Heart left ventricle (tissue), 16 donors: Measurements from ENCODE around the gene FAM228B. TPM values are rescaled to one million over a fixed set of nuclear protein-coding genes. Genes with fewer than 3 reads are reported as not detected.

ENCODE experiments used
- ATAC-seq, 4 donors: fragments of 200-7000 bp; cut with Tn5 transposase; one replicate each; pipeline ENCODE4 v1.9.1; 2020 to 2022; ENCODE audit warnings: moderate library complexity in 4 of 4, mild to moderate bottlenecking in 3 of 4, moderate number of reproducible peaks in 1 of 4
- DNase-seq, 5 donors: peaks; one replicate each; pipeline ENCODE4 v3.0.0-alpha.2; 2020
- H3K27ac ChIP-seq, 12 donors: fragments of 200-600 bp; sonication (generic) in 4 of 12; one replicate each; pipeline versions ENCODE4 v1.5.0 to v1.8.0; 2016 to 2022; ENCODE audit warnings: mild to moderate bottlenecking in 2 of 12
- H3K27me3 ChIP-seq, 9 donors: fragments of 200-600 bp; sonication (generic) in 2 of 9; one replicate each; pipeline versions ENCODE4 v1.5.1 to v1.8.0; 2016 to 2022; ENCODE audit warnings: mild to moderate bottlenecking in 3 of 9
- H3K36me3 ChIP-seq, 9 donors: fragments of 200-600 bp; sonication (generic) in 2 of 9; one replicate each; pipeline versions ENCODE4 v1.5.0 to v1.8.0; 2018 to 2022; ENCODE audit warnings: mild to moderate bottlenecking in 2 of 9
- H3K4me1 ChIP-seq, 12 donors: fragments of 200-600 bp; sonication (generic) in 4 of 12; one replicate each; pipeline versions ENCODE4 v1.5.0 to v1.8.0; 2016 to 2022; ENCODE audit warnings: mild to moderate bottlenecking in 3 of 12
- H3K4me3 ChIP-seq, 12 donors: fragments of 200-600 bp; sonication (generic) in 4 of 12; one replicate each; pipeline versions ENCODE4 v1.5.0 to v1.8.0; 2017 to 2022; ENCODE audit warnings: mild to moderate bottlenecking in 9 of 12, moderate library complexity in 4 of 12
- H3K9me3 ChIP-seq, 12 donors: fragments of 200-600 bp; sonication (generic) in 4 of 12; one replicate each; pipeline versions ENCODE4 v1.5.0 to v1.8.0; 2016 to 2022; ENCODE audit warnings: mild to moderate bottlenecking in 1 of 12
- CTCF ChIP-seq, 12 donors: fragments of 200-600 bp; sonication (generic) in 4 of 12; IDR thresholded peaks; one replicate each; pipeline versions ENCODE4 v1.5.0 to v1.8.0; 2018 to 2022; ENCODE audit warnings: antibody characterized with exemption in 12 of 12, mild to moderate bottlenecking in 5 of 12
- POLR2A ChIP-seq, 2 donors: fragments of 450-650 bp; IDR thresholded peaks; one replicate each; pipeline ENCODE4 v1.6.1; 2017; ENCODE audit warnings: antibody characterized with exemption in 2 of 2, mild to moderate bottlenecking in 2 of 2, moderate library complexity in 2 of 2
- WGBS, 4 donors: extraction: QIAGEN DNeasy Blood & Tissue Kit in 2 of 4; methylation state at CpG; one replicate each; pipeline versions ENCODE4 v1.1.5 to v1.1.7; 2013 to 2018; 5-methylcytosine and 5-hydroxymethylcytosine counted together
- intact Hi-C, 10 donors: fragments of 100-400 bp; cut with DNase I; formaldehyde crosslinking; loops; one replicate each; pipeline versions ENCODE4 v1.11.1 to v1.14.2; 2022
- polyA plus RNA-seq, 2 donors: library from polyadenylated mRNA; stranded (reverse); fragments of 200-250 nt; gene quantifications; one replicate each; pipeline ENCODE4 v1.2.3, GENCODE V29; 2013
- total RNA-seq, 9 donors: library from RNA; depleted of rRNA in 2 of 9; stranded (reverse); fragments of >200 nt in 2 of 9; fragmentation: NEBNext Ultra II Directional in 3 of 9; extraction: Animal tissue kit (Norgen Biotek cat#: 25700) in 3 of 9; gene quantifications; one replicate each; pipeline versions ENCODE4 v1.1.0 to v1.2.4, GENCODE V29; 2016 to 2023
- donor health status: ischemic (EF 13 %, LVEDD 7.1; RV severe dilation, severe dysfunction).
- donor health status: healthy with polysubstance abuse.
- donor health status: DM: no; HTN: yes; CAD: no.
- donor health status: DM: no; HTN: no; CAD: no.
- donor health status: ischemic (EF 25% LVEDD 6.9; RV normal size, moderate dysfunction).
- donor health status: ischemic (EF 25% LVEDD 5.7; RV mildly dilated, moderate dysfunction).
- donor health status: healthy.
- donor health status: DM: yes; HTN: yes; CAD: no.
- donor health status: ischemic (EF 35%, LVEDD 5.7; RV mildly dilated, moderate dysfunction).
- donor health status: nonischemic (EF 11% LVEDD 7.7; RV severe dilation, severe dysfunction).
- donor health status: DM: yes; HTN: yes; CAD: no.
- donor health status: PGD.
- donor health status: ischemic (EF 29% LVEDD 5.4; RV normal size, mild dysfunction).
- donor health status: nonischemic (EF 23%, LVEDD 6.1; RV moderate dilation, normal function).

FAM228B gene
- total and polyA plus RNA-seq, 11 donors = 5.4 to 36.9 (median 21.2) TPM

DNA sequence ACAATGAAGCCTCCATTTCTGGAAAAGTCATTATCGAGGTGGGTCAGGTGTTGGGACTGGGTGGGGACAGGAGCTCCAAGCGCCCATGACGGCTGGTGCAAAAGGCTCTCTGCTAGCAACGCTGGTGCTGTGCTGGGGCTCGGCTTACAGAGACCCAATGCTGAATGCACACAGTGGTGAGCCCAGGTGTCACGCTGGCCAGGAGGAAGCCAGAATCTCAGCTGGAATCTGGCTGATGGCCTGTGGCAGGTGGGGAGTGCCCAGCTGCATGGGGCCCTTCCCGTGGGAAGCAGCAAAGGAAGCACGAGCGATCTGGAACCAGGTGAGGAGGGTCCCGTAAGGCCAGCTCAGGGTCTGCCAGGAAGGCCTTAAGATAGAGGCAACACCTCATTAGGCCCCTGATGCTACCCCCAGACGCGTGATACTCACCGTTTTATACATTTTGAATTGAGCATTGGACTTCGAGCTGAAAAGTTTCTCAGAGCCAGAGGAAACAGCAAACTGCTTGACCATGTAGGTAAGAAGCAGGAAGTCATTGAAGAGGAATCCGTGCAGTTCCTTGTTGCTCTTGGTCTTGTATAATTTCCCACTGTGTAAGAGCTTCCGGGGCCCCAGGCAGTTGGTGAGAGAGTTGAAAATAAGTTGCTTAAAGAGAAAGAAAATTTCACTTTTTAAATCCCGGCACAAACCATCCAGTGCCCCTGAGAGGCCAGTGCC is 86.3 kb downstream of the FAM228B start:
- 84 to 87% (median 85%) methylated on average over 17 of the region's 17 CpGs for WGBS, 4 donors
- no peaks in the 10 kb centered on the region for H3K4me1 ChIP-seq
- H3K36me3 ChIP-seq = peaks cover 0 to 99% (median 93%) of the 10 kb centered on the region in 9 donors
- no peaks in the 10 kb centered on the region for H3K27me3 ChIP-seq
- ATAC-seq = no peak
- H3K9me3 ChIP-seq = no peaks in the 10 kb centered on the region
- H3K27ac ChIP-seq = no peak overlapping the region
- H3K4me3 ChIP-seq = no peak overlapping the region
- TF ChIP-seq CTCF (IDR thresholded peaks at IDR 0.05) = no peak
- no peak for TF ChIP-seq POLR2A (IDR thresholded peaks at IDR 0.05)
- no peak for DNase-seq
- intact Hi-C loops = no loop called here

DNA sequence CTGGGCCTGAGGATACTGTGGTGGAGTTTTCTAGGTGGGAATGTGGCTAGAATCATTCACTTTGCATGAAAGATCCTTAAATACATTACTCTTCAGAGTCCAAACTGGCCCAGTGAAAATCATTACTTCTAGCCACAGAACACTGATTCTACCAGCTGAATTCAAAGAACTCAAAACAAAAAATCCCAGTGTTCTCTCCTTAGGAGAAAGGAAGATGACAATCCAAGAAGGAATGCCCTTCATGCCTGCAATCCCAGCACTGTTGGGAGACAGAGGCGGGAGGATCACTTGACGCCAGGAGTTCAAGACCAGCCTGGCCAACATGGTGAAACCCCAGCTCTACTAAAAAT is 86.8 kb downstream of the FAM228B start:
- intact Hi-C loops = no loop called here
- DNase-seq = no peak
- TF ChIP-seq POLR2A (IDR thresholded peaks at IDR 0.05) = no peak
- no peak for TF ChIP-seq CTCF (IDR thresholded peaks at IDR 0.05)
- Histone ChIP-seq H3K9me3 (no peaks in the 10 kb centered on the region), H3K4me3 (no peak overlapping the region), H3K36me3 (peaks cover 0 to 99% (median 93%) of the 10 kb centered on the region in 9 donors), H3K27ac (no peak overlapping the region), H3K4me1 (no peaks in the 10 kb centered on the region), H3K27me3 (no peaks in the 10 kb centered on the region)
- WGBS, 4 donors = 94 to 99% (median 96%) methylated on average over 2 of the region's 2 CpGs
- ATAC-seq = no peak

DNA sequence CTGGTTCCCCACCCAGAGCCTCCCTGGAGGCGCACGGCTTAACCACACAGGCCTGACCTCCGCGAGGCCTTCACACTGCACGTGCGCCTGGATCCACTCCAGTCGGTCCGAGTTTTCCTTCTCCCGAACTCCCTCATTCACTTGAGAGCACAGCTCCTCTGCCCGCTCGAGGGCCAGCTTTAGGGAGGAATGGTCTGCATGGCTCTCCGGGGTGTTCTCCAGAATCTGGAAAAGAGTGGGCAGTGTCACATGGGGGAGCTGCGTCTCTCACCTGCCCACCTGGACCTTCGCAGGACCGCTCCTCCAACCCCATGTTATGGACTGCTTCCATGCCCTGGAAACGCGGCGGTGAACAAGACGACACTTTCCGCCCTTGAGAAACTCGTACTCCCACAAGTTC is 87.5 kb downstream of the FAM228B start:
- Histone ChIP-seq H3K9me3 (no peaks in the 10 kb centered on the region), H3K27ac (no peak overlapping the region), H3K27me3 (no peaks in the 10 kb centered on the region), H3K4me1 (no peaks in the 10 kb centered on the region), H3K4me3 (no peak overlapping the region), H3K36me3 (peaks cover 0 to 99% (median 93%) of the 10 kb centered on the region in 9 donors)
- TF ChIP-seq CTCF (IDR thresholded peaks at IDR 0.05) (no peak), POLR2A (IDR thresholded peaks at IDR 0.05) (no peak)
- 94 to 97% (median 95%) methylated on average over 20 to 21 of the region's 21 CpGs for WGBS, 4 donors
- intact Hi-C loops = no loop called here
- no peak for DNase-seq
- ATAC-seq = peak in 1 of 4 donors; percentile 32

GRCh38 chr2:24211408-24211807 is 88.1 kb downstream of the FAM228B start:
- H3K27me3 ChIP-seq = no peaks in the 10 kb centered on the region
- DNase-seq (no peak), ATAC-seq (no peak)
- WGBS, 4 donors = 77 to 92% (median 81%) methylated on average over 7 of the region's 7 CpGs
- peaks cover 0 to 100% (median 94%) of the 10 kb centered on the region in 9 donors for H3K36me3 ChIP-seq
- H3K27ac ChIP-seq = no peak overlapping the region
- H3K9me3 ChIP-seq = no peaks in the 10 kb centered on the region
- TF ChIP-seq POLR2A (IDR thresholded peaks at IDR 0.05) (no peak), CTCF (IDR thresholded peaks at IDR 0.05) (no peak)
- H3K4me3 ChIP-seq = no peak overlapping the region
- H3K4me1 ChIP-seq = no peaks in the 10 kb centered on the region
- intact Hi-C loops = no loop called here
